ENCODE data around the gene P2RX6. TPM values are rescaled to one million over a fixed set of nuclear protein-coding genes. Genes with fewer than 3 reads are reported as not detected.
"Not testable (repeated sequence)": the region's sequence is repeated elsewhere in the genome, so short reads cannot be mapped to it uniquely, and the experiment has no call there.

Gene P2RX6
- total RNA-seq, 1 donor from 2014 or later: 2.4 TPM

DNA sequence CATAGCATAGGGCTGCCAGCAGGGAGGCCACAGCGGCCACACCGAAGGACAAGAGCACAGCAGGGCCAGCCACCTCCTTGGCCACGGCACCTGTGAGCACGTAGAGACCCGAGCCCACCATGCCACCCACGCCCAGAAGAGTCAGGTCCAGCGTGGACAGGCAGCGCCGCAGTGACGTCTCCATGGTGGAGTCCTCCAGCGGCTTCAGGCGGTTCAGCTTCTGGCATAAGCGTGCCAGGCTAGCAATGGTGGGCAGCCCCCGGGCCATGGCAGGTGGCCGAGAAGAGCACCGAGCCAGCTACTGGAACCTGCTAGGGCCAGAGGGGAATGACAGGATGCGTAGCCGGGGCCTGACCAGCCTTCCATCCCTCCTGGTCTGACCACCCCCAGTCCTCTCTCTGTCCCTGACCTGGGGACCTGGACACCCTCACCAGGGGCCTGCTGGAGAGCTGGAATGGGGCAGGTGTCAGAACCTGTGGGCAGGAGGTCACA is 16.6 kb downstream of the P2RX6 start:
- DNase-seq (ENCODE audit: low spot score): no peak

GRCh38 chr22:21032037-21032867 is 17.3 kb downstream of the P2RX6 start, which contains the start of gene SLC7A4:
Gene SLC7A4 (minus strand): TSS chr22:21032561. CDS start chr22:21031812, 749 bp downstream.
- no peak for DNase-seq (ENCODE audit: low spot score)

- no peak for DNase-seq (ENCODE audit: low spot score)
Observed at GRCh38 chr22:21032868-21033688, 18.1 kb downstream of the P2RX6 start.

DNA sequence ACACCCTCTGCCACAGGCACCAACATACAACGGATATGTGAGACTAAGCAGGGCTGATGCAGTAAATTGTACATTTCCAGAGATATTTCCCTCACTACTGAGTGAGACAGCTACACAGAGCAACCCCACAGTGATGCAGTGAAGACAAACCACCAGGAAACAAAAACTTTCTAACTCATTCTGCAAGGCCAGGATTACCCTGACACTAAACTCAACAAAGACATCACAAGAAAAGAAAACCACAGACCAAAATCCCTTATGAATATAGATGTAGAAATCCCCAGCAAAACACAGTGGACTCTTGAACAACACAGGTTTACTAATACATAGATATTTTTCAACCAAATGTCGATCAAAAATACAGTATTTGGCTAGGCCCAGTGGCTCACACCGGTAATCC is 18.9 kb downstream of the P2RX6 start:
- DNase-seq (ENCODE audit: low spot score): no peak

DNA sequence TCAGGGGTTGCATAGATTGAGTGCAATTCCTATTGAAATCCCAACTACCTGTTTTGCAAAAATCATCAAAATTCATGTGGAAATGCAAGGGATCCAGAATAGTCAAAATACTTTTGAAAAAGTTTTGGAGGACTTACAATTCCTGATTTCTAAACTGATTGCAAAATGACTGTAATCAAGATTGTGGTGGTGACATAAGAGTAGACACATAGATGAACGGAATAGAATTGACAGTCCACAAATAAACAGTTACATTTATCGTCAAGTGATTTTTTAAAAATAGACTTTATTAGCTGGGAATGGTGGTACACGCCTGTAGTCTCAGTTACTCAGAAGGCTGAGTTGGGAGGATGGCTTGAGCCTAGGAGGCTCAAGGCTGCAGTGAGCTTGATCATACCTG is 20.0 kb downstream of the P2RX6 start:
- DNase-seq (ENCODE audit: low spot score): no peak

DNA sequence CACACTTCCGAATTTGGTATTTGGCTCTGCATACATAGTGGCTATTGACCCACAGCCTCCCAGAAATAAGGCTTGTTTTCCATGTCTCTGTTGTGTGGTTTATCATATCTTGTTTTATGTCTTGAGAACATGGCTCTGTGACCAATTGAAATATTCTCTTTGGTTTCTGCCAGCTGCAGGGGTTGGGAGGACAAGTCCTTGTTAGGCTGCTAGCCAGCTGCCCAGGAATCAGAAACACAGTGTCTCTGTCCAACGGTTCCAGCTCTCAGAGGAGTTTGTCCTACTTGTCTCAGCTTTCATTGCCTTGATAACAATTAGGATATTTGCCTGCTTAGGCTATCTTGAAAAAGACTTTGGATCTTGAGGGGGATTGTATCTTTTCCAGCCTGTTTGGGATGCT is 23.4 kb downstream of the P2RX6 start:
- no peak for DNase-seq (ENCODE audit: low spot score)

DNA sequence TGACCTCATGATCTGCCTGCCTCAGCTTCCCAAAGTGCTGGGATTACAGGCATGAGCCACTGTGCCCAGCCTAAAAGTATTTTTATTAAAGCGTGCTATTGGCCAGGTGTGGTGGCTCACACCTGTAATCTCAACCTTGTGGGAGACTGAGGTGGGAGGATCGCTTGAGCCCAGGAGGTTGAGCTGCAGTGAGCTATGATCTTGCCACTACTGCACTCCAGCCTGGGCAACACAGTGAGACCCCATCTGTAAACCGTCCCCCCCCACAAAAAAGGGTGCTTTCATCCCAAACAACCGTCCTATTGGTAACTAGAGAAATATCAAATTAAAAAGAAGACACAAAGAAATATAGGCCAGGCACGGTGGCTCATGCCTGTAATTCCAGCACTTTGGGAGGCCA is 24.2 kb downstream of the P2RX6 start:
- DNase-seq (ENCODE audit: low spot score): not testable (repeated sequence)

DNA sequence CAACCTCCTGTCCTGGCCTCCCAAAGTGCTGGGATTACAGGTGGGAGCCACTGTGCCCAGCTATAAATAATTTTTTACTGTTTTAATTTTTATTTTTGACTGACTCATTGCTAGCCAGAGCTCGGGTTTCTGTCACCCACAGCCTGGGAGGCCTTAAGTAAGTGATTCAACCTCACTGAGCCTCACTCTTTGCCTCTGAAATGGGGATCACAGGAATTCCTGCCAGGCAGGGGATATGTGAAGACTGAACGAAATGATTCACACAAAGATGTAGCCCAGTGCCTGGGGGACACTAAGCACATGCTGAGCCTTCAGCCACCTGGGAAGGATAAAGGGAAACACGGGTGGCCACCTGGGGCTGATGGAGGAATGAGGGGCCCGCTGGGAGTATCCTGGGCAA is 27.0 kb downstream of the P2RX6 start:
- no peak for DNase-seq (ENCODE audit: low spot score)

GRCh38 chr22:21042978-21043859 is 28.3 kb downstream of the P2RX6 start:
- no peak for DNase-seq (ENCODE audit: low spot score)

- no peak for DNase-seq (ENCODE audit: low spot score)
Observed at GRCh38 chr22:21043860-21044535, 29.0 kb downstream of the P2RX6 start.

- peak; percentile 10 for DNase-seq (ENCODE audit: low spot score)
Observed at GRCh38 chr22:21044931-21045584, 30.1 kb downstream of the P2RX6 start.

GRCh38 chr22:21045585-21046294 is 30.8 kb downstream of the P2RX6 start, which contains the start of gene LRRC74B:
Gene LRRC74B (plus strand): TSS chr22:21045946. CDS start chr22:21045987, 41 bp downstream.
- peak; percentile 88 for DNase-seq (ENCODE audit: low spot score)

- DNase-seq (ENCODE audit: low spot score): no peak
Observed at GRCh38 chr22:21047035-21047661, 32.2 kb downstream of the P2RX6 start.

DNA sequence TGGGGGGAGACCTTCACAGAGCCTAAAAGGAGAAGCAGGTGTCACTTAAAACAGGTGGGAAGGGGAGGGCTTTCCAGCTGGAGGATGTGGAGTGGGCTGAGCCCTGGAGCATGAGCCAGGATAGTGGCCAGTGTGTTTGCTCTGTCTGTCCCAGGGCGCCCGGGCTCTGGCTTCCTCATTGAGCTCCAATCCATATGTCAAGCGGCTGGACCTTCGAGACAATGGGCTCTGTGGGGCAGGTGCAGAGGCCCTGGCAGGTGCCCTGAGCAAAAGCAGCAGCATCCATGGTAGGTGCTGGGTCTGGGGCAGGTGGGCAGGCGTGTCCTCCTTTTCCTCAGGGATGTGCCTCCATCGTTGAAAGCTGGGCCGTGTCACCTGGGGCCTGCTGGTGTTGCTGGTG is 32.8 kb downstream of the P2RX6 start:
- DNase-seq (ENCODE audit: low spot score): no peak

DNA sequence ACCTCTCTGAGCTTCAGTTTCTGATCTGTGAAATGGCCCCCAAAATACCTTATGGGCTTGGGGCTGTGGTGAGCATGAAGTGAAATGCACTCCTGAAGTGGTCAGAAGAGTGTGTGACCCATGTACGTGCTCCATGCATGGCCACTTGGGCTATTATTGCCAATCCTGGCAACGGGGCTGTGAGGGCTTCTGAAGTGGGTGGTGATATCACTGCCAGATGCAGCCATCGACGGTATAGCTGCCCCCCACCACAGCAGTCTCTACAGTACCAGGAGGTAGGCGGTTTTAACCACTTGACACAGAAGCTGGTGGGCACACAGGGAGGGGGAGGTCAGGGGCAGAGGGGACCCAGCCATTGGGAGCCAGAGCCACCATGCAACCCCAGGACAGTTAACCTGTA is 33.5 kb downstream of the P2RX6 start:
- not testable (repeated sequence) for DNase-seq (ENCODE audit: low spot score)

GRCh38 chr22:21048965-21049364 is 34.0 kb downstream of the P2RX6 start:
- not testable (repeated sequence) for DNase-seq (ENCODE audit: low spot score)

DNA sequence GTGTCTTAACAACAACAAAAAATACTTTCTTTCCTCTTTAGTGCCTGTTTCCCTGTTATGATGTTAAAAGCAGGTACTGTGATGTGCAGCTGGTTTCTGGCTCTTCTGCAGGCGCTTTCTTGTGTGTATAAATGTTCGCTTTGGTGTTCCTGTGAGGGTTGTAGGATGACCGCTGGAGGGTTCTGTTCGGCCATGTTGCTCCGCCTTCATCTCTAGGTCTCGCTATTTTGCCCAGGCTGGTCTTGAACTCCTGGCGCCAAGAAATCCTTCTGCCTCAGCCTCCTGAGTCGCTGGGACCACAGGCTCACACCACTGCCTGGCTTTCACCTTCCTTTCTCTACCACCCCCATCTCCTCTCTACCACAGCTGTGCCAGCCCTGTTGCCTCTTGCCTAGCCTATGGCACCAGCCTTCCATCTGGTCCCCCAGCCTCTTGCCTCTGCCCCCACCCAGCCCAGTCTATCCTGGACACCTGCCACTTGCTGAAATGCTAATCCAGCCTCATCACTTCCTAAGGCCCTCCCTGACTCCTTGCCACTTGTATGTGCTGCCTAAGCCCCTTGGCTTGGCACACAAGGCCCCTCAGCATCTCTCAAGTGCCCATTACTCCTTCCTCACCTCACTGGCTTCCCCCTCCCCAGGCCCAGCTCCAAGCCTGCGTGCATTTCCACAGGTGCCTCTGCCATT is 36.3 kb downstream of the P2RX6 start:
- no peak for DNase-seq (ENCODE audit: low spot score)

GRCh38 chr22:21051831-21052400 is 37.0 kb downstream of the P2RX6 start:
- DNase-seq (ENCODE audit: low spot score): no peak
